ENCODE data around the gene GP2. TPM values are rescaled to one million over a fixed set of nuclear protein-coding genes. Genes with fewer than 3 reads are reported as not detected.
"Not testable (repeated sequence)": the region's sequence is repeated elsewhere in the genome, so short reads cannot be mapped to it uniquely, and the experiment has no call there.

GP2 gene
- total RNA-seq, 1 experiment from 2014 or later = not detected

GRCh38 chr16:20321671-20322070 is 5.6 kb downstream of the GP2 start:
- Histone ChIP-seq H3K36me3 (ENCODE audit: control insufficient read depth, insufficient read depth, low read length) (no peaks in the 10 kb centered on the region), H3K9me3 (no peaks in the 10 kb centered on the region), H3K4me1 (no peaks in the 10 kb centered on the region), H3K27me3 (replicated peaks; ENCODE audit: control insufficient read depth, insufficient read depth, low read length) (no peaks in the 10 kb centered on the region), H3K4me3 (ENCODE audit: low read depth, low read length) (no peak overlapping the region)
- no peak overlapping the region for H3K27ac Mint-ChIP-seq (ENCODE audit: unreplicated experiment)
- H3K36me3 Mint-ChIP-seq (ENCODE audit: insufficient read depth, unreplicated experiment) = no peaks in the 10 kb centered on the region
- intact Hi-C loops (cut with micrococcal nuclease; ENCODE audit: unreplicated experiment) = no loop called here
- H3K9me3 Mint-ChIP-seq (ENCODE audit: unreplicated experiment) = no peaks in the 10 kb centered on the region
- no peak for DNase-seq
- TF ChIP-seq, protein P1, sequence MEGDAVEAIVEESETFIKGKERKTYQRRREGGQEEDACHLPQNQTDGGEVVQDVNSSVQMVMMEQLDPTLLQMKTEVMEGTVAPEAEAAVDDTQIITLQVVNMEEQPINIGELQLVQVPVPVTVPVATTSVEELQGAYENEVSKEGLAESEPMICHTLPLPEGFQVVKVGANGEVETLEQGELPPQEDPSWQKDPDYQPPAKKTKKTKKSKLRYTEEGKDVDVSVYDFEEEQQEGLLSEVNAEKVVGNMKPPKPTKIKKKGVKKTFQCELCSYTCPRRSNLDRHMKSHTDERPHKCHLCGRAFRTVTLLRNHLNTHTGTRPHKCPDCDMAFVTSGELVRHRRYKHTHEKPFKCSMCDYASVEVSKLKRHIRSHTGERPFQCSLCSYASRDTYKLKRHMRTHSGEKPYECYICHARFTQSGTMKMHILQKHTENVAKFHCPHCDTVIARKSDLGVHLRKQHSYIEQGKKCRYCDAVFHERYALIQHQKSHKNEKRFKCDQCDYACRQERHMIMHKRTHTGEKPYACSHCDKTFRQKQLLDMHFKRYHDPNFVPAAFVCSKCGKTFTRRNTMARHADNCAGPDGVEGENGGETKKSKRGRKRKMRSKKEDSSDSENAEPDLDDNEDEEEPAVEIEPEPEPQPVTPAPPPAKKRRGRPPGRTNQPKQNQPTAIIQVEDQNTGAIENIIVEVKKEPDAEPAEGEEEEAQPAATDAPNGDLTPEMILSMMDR (IDR thresholded peaks at IDR 0.05; ENCODE audit: insufficient read depth in 1 of 2, low read depth in 1 of 2, low read length in 1 of 2, severe bottlenecking in 1 of 2, unreplicated experiment in 1 of 2) = no peak
- ChIA-PET CTCF (no interaction called here), POLR2A (no interaction called here)
- H3K27me3 Mint-ChIP-seq (ENCODE audit: insufficient read depth, unreplicated experiment) = peaks cover 6% of the 10 kb centered on the region
- no peak overlapping the region for H3K4me3 Mint-ChIP-seq (ENCODE audit: unreplicated experiment)
- no peaks in the 10 kb centered on the region for H3K4me1 Mint-ChIP-seq (ENCODE audit: low read depth, unreplicated experiment)
- BruUV-seq (replicated peaks) = no TSS peak

DNA sequence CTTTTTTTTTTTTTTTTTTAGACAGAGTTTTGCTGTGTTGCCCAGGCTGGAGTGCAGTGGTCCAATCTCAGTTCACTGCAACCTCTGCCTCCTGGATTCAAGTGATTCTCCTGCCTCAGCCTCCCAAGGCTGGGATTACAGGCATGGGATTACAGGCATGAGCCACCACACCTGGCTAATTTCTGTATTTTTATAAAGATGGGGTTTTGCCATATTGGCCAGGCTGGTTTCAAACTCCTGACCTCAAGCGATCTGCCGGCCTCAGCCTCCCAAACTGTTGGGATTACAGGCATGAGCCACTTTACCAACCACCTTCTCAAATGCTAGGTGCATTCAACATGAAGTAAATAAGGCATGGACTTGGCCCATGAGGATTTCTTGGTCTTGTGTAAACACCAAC is 6.3 kb downstream of the GP2 start:
- BruUV-seq (replicated peaks); H3K36me3 ChIP-seq (ENCODE audit: control insufficient read depth, insufficient read depth, low read length); DNase-seq; H3K4me3 ChIP-seq (ENCODE audit: low read depth, low read length); H3K27ac Mint-ChIP-seq (ENCODE audit: unreplicated experiment); H3K27me3 Mint-ChIP-seq (ENCODE audit: insufficient read depth, unreplicated experiment); H3K27me3 ChIP-seq (replicated peaks; ENCODE audit: control insufficient read depth, insufficient read depth, low read length); H3K9me3 Mint-ChIP-seq (ENCODE audit: unreplicated experiment); H3K4me1 ChIP-seq; POLR2A ChIA-PET; H3K9me3 ChIP-seq; H3K36me3 Mint-ChIP-seq (ENCODE audit: insufficient read depth, unreplicated experiment); H3K4me3 Mint-ChIP-seq (ENCODE audit: unreplicated experiment); H3K4me1 Mint-ChIP-seq (ENCODE audit: low read depth, unreplicated experiment); intact Hi-C loops (cut with micrococcal nuclease; ENCODE audit: unreplicated experiment): not testable (repeated sequence)
- CTCF ChIA-PET = interaction anchor here (0.7 kb wide), 1 partner anchor 418 kb away, joined by 6 read pairs; no protein-coding TSS in a partner anchor

GRCh38 chr16:20320592-20320991 is 6.7 kb downstream of the GP2 start:
- ChIA-PET POLR2A (no interaction called here), CTCF (interaction anchor here (0.7 kb wide), 1 partner anchor 417 kb away, joined by 6 read pairs; no protein-coding TSS in a partner anchor)
- TF ChIP-seq, protein P1 (IDR thresholded peaks at IDR 0.05; ENCODE audit: insufficient read depth in 1 of 2, low read depth in 1 of 2, low read length in 1 of 2, severe bottlenecking in 1 of 2, unreplicated experiment in 1 of 2) = no peak
- no TSS peak for BruUV-seq (replicated peaks)
- no peaks in the 10 kb centered on the region for H3K9me3 Mint-ChIP-seq (ENCODE audit: unreplicated experiment)
- intact Hi-C loops (cut with micrococcal nuclease; ENCODE audit: unreplicated experiment) = no loop called here
- H3K9me3 ChIP-seq = no peaks in the 10 kb centered on the region
- H3K4me3 Mint-ChIP-seq (ENCODE audit: unreplicated experiment) = no peak overlapping the region
- no peaks in the 10 kb centered on the region for H3K4me1 Mint-ChIP-seq (ENCODE audit: low read depth, unreplicated experiment)
- peaks cover 6% of the 10 kb centered on the region for H3K27me3 Mint-ChIP-seq (ENCODE audit: insufficient read depth, unreplicated experiment)
- H3K4me1 ChIP-seq = no peaks in the 10 kb centered on the region
- no peaks in the 10 kb centered on the region for H3K36me3 Mint-ChIP-seq (ENCODE audit: insufficient read depth, unreplicated experiment)
- H3K36me3 ChIP-seq (ENCODE audit: control insufficient read depth, insufficient read depth, low read length) = no peaks in the 10 kb centered on the region
- no peaks in the 10 kb centered on the region for H3K27me3 ChIP-seq (replicated peaks; ENCODE audit: control insufficient read depth, insufficient read depth, low read length)
- no peak for DNase-seq
- H3K27ac Mint-ChIP-seq (ENCODE audit: unreplicated experiment) = no peak overlapping the region
- no peak overlapping the region for H3K4me3 ChIP-seq (ENCODE audit: low read depth, low read length)

DNA sequence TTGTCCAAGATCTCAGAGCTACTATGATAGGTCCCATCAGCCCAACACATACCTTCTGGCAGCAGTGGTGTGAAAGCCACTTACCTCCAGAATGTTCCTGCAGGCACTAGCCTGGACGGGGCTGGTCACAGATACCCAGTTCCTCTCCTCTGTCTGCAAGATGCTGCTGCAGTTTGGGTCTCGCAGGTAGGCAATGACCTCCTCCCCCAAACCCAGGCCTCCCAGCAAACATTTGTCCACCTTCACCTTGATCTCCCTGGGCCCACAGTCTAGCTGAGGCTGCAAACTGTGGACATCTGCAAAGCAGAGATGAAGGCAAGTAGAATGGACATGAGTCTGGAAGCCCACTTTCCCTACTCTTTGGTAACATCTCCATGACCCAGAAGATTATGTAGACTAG is 7.1 kb downstream of the GP2 start:
- Histone ChIP-seq H3K9me3 (no peaks in the 10 kb centered on the region), H3K4me3 (ENCODE audit: low read depth, low read length) (no peak overlapping the region), H3K36me3 (ENCODE audit: control insufficient read depth, insufficient read depth, low read length) (no peaks in the 10 kb centered on the region), H3K27me3 (replicated peaks; ENCODE audit: control insufficient read depth, insufficient read depth, low read length) (no peaks in the 10 kb centered on the region), H3K4me1 (no peaks in the 10 kb centered on the region)
- H3K4me3 Mint-ChIP-seq (ENCODE audit: unreplicated experiment) = no peak overlapping the region
- no peak for DNase-seq
- no peaks in the 10 kb centered on the region for H3K9me3 Mint-ChIP-seq (ENCODE audit: unreplicated experiment)
- CTCF ChIA-PET = interaction anchor here (0.7 kb wide), 1 partner anchor 417 kb away, joined by 6 read pairs; no protein-coding TSS in a partner anchor
- H3K27me3 Mint-ChIP-seq (ENCODE audit: insufficient read depth, unreplicated experiment) = peaks cover 6% of the 10 kb centered on the region
- no peaks in the 10 kb centered on the region for H3K4me1 Mint-ChIP-seq (ENCODE audit: low read depth, unreplicated experiment)
- intact Hi-C loops (cut with micrococcal nuclease; ENCODE audit: unreplicated experiment) = no loop called here
- BruUV-seq (replicated peaks) = no TSS peak
- TF ChIP-seq, protein P1 (IDR thresholded peaks at IDR 0.05; ENCODE audit: insufficient read depth in 1 of 2, low read depth in 1 of 2, low read length in 1 of 2, severe bottlenecking in 1 of 2, unreplicated experiment in 1 of 2) = no peak
- H3K27ac Mint-ChIP-seq (ENCODE audit: unreplicated experiment) = no peak overlapping the region
- no peaks in the 10 kb centered on the region for H3K36me3 Mint-ChIP-seq (ENCODE audit: insufficient read depth, unreplicated experiment)
- POLR2A ChIA-PET = no interaction called here
